SKM-1 (cell line): ENCODE results near the gene SVIL.
"Not testable (repeated sequence)": the region's sequence is repeated elsewhere in the genome, so short reads cannot be mapped to it uniquely, and the experiment has no call there.

Experiments
- DNase-seq: peaks from one replicate; lab custom pipeline; 2025; ENCODE audit not compliant: unreplicated experiment; lab: John Stamatoyannopoulos, UW

Gene SVIL

DNA sequence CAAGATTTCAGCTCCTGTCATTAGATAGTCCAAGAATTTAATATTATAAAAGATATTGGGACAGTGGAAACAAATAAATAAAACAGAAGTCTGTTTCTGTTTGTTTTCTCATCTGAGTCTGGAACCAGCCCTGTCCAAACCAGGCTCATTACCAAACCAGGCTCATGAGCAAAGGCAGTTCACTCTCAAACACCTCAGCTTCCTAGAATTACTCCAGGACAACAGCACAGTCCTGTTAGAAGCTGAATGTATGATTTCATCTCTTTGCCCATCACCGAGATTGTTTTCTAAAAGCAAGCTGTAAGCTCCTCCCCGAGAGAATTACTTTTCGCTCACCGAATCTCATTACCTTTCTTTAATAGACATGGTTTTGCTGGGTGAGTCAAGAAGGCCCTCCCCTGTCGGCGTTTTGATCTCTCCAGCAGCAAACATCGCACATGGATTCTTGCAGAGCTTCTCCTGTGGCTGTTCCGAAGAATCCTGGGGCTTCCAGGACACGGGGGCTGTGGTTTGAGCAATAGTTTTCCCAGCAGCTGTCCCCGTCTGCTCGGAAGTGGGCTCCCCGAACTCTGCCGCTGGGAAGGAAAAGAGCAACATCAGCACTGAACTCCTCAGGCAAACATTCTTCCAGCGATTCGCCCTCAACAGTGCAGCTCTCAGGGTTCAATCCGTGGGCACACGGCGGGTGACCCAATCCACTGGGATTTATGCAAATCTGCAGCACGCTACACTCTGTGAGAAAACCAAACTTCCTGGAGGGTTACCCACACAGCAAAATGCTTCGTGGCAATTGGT, 112.5 kb downstream of the SVIL start:
- no peak for DNase-seq

DNA sequence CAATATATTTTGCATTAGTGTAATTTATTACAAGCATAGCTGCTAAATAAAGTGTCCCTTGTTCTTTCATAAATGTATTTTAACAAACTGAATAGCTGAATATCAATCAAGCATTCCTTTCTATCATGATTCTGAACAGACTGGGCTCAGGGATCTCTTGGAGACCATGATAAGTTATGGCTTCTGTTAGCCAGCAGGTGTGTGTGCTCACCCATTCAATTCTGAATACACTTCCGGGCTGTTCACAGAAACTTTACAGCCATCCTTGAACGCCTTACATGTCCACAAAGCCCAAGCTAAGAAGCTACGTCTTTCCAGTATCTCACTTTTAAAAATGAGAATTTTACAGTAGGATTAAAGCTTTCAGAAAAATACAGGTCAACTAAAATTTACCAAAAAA, 115.1 kb downstream of the SVIL start:
- DNase-seq = no peak

DNA sequence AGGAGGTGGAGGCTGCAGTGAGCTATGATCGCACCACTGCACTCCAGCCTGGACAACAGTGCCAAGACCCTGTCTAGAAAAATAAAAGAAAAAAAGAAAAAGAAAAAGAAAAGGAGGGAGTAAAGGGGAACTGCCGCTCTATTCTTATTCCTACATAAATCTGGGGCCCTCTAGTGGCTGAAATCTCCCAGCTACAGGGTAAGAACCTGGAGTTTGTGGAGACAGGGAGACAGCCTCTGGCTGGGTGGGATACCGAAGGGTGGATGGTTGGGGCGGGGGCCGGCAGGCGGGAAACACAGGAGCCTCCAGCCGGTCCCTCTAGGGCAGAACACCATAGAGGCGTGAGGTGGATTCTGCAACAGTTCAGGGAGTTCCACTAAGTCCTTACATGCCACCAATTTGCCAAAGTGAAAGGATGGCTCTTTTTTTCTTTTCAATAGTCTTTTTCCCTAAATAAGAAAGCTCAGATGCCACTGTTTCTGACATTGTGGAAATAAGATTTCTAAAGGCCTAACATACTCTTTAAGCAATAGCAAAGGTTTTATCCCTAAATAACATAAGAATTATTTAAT, 117.3 kb downstream of the SVIL start:
- DNase-seq = no peak

DNA sequence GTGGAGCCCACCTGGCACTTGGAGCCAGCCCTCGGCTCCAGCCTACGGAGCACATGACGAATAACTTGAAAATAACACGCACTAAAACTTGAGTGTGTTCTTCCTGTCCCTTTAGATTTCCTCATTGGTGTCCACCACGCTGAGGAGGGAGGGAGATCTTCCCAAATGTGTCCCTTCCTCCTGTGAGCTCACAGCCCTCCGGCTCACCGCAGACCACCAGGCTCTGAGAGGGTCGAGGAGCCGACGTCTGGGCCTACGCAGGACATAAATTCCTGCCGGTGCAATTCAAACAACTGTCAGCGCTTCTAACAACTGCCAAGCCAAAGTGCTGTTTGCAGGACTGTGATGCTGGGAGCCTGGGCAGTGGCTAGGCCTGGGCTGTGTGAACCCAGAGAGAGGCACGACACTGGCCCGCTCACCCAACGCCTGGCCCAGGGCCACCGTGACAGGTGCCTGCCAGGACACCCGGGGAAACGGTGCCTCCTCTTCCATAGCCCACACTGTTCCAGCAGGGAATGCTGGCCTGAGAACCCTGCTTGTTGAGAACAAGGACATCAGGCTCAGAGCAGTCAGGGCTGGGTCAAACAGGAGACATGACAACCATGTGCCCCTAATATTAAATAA, 118.3 kb downstream of the SVIL start:
- DNase-seq = not testable (repeated sequence)

DNA sequence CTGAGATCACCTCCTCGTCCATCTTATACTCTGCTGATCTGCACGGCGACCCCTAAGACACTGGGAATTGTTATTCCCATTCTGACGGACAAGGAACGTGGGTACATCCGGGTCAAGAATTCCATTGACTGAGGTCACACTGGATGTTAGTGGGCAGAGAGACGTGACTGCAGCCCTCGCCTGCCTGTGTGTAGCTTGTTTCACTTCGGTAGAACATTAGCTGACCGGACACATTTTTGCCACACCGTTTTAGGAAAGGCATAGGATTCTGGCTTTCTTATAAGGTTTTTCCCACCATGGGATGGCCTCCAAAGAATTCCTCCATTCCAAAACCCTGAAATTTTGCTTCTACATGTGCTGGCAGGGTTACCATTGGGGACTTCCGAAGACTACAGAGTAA, 118.9 kb downstream of the SVIL start:
- not testable (repeated sequence) for DNase-seq

DNA sequence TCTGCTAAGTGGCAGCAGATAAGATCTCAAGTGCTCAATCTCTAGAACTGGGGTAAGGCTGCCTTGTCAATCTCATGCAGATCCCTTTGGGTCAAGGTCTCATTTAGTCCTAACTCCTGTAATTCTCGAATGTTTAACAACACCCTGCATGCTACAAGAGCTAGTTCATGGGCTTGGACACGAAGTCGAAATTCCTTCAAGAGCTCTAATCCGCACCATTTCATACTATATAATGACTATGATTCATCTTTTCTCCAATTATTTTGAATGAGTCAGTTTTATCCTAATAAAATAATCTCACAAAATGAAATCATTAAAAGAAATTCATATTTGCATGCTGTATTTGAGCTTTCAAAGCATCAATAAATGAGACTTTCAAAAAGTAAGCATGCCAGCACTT, 119.7 kb downstream of the SVIL start:
- not testable (repeated sequence) for DNase-seq

DNA sequence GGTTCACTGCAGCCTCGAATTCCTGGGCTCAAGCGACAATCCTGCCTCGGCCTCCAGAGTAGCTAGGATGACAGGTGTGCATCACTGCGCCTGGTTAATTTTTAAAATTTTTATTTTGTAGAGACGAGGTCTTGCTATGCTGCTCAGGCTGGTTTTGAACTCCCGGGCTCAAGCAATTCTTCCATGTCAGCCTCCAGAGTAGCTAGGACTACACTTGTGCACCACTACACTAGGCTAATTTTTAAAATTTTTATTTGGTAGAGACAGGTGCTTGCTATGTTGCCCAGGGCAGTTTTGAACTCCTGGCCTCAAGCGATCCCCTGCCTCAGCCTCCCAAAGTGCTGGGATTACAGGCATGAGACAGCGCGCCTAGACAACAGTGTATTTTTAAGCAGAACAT, 120.5 kb downstream of the SVIL start:
- no peak for DNase-seq

DNA sequence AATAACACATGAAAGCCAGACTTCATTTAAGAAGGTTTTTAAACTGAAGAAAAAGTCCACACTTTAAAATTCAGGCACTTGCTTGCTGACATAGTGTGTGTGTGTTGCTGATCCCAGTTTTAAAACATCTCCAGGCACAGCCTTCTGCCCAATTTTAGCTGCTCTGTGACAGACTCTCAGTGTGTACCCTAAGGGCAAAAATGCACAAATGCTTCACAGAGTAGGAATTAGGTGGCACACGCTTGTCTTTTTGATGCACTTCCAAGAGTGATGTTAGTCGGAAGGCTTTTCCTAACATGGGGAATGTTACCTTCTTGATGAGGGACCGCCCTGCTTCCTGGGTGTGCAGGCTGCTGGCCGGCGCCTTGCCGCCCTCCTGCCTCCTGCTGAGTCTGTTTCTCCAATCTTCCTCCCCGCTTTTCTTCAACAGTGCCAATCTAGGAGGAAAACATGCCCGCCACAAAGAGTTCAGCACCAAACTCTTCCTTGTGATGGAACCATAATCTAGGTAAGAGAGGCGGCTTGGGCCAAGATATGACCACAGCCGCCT, 122.3 kb downstream of the SVIL start:
- no peak for DNase-seq

DNA sequence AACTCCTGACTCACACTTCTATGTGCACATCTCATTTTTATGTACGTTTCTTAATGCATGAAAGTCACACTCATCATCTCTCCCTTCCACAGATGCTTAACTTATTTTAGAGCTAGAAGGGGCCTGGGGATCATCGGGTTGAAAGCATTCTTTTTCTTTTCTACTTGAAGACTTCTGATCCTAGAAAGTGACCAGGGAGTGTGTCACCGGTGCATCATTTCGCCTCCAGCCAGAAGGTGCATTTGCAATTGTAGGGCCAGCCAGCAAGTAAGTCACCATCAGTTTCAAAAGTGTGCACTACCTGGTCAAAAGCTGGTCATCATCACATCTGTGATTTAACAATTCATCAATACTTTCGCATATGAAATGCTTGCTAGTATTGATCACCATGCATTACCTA, 123.0 kb downstream of the SVIL start:
- not testable (repeated sequence) for DNase-seq

DNA sequence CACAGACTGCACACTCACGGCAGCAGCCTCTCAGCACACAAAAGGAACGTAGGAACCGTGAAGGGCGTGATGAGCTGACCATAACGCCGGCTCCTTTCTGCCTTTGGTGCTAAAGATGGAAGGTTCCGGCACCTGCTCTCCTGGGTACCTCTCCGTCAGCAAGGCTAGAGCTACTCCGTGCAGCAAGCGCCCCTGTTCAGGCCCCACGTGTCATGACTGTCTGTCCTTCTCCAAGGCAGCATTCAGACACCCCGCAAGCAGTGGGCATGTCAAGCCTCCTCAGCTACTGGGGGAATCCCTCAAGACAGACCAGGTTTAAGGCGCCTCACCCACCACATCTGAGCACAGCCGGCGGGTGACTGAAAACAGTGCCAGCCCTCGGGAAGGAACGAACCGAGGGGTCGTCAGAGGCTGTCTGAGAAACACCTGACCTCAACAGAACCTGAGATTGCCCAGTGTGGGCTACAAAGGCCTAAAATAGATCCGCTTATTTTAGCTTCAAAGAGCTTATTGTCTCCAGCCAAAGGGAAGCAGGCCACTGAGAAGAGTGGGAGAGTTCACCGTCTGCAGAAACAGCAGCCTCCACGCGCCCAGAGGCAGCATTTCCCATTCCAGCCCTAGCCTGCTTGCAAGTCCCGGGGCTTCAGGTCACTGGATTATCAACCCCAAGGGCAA, 124.2 kb downstream of the SVIL start:
- DNase-seq = not testable (repeated sequence)

DNA sequence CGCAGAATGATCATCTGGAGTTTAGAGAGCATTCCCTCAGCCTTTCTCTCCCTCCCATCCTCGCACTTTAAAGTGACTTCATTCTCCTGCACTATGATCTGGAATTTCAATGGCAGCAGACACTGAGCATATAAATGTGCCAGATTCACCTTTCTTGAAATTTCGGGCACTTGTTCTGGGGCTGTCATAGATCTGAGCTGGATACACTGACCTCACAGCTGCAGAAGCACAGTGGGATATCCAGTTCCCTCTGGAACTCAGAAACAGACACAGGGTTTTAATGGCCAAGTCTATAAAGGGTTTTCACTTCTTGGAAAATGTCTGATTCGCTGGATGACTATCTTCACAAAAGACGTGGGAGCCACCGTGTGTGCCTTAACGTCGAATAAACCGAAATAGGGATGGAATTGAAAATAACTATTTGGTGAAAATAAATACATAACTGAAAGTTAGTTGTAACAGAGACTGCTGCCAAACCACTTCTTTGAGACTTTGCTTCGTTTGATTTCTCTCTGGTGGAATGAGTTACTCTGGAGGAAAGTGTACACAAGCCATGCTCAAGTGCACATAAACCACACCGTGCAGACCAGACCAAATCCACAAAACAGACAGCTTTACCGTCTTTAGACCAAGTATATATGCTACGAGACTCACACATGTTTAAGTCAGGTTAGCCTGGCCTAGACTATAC, 126.1 kb downstream of the SVIL start:
- DNase-seq = no peak

DNA sequence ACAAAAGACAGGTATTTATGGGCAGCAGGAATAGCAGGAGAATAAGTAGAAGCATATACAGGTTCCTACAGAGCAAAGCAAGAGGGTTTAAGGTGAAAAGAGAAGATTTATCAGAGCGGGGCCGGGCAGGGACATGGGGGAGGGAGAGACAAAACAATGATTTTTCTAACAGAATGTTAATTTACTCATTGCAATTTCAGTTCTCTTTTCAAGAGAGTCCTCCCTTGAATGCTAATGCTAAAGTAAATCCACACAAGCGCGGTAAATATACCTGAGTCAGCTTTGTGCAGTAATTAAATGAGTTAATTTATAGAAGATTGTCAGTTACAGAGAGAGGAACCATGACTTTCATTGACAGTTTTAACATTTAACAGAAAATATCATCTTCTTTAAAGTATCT, 127.0 kb downstream of the SVIL start:
- not testable (repeated sequence) for DNase-seq

DNA sequence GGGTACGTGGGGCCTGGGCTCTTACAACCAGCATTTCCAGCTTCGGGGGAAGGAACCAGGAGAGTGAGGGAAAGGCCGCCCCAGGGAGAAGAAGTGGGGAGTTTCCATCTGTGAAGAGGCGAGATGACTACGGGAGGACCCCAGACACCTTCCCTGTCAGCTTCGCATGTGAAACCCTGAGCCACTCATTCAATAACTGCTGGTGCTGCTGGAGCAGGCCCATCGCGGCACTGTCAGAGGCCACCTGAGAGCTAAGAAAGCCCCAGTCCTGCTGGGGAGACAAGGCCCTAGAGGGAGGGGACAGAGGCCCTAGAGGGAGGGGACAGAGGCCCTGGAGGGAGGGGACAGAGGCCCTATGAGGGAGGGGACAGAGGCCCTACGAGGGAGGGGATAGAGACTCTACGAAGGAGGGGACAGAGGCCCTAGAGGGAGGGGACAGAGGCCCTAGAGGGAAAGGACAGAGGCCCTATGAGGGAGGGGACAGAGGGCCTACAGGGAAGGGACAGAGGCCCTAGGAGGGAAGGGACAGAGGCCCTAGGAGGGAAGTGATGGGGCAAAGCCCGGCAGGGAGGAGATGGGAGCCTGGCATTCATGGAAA, 128.3 kb downstream of the SVIL start:
- not testable (repeated sequence) for DNase-seq

DNA sequence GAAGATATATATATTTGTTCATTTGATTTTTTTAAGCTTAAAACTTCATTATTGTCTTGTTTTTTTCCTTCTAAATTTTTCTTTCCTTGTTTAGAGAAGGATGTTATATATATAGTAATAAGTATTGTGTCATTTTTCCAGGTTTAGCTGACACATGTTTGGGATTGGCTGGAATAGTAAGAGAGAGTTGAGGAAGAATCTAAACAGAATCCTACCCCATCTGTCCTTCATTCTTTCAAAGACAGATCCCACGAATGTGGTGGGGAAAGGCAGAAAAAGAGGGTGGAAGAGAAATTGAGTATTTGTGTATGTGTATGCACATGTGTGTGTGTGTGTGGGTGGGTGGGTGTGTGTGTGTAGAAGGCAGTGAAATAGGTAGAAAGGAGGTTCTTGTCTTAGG, 132.4 kb downstream of the SVIL start:
- DNase-seq = no peak

DNA sequence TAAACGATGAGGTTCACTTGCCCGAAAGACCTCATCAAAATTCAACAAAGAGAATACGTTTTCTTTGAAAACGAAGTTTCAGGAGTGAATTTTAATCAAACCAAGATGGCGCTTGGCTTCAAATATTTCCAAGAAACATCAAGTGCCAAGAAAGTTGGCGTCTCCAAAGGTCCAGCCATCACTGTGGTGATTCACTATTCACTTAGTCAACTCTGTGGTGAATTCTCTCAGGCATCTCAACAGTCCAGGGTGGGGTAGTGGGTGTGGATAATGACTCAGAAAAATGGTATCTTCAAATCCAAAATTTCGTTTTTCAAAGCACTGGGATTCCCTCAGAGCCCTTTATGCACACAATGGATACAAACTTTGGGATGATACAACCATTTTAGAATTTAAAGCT, 133.1 kb downstream of the SVIL start:
- no peak for DNase-seq

DNA sequence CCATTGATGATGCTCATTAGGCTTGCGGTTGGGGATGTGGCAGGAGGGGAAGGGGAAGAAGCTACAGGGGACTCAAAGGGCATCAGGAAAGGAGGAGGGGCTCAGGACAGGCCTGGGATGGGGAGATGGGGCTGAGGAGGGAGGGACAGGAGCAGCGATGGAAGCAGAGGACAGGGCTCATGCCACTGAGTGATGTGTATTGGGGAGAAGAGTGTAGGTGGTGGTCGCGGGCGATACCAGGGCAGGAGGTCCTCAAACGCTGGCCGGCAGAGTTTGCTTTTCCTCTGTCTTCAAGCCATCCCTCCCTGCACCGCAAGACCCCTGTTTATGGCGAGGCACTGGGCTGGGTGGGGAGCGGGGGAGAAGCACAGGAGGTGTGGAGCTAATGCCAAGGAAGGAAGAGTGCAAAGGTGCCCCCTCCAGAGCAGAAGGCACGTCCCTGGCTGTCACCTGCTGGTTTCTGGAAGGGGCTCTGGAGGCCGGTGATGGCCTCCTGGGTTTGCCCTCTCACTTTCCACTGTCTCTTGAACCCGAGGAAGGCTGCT, 134.7 kb downstream of the SVIL start:
- DNase-seq = no peak

DNA sequence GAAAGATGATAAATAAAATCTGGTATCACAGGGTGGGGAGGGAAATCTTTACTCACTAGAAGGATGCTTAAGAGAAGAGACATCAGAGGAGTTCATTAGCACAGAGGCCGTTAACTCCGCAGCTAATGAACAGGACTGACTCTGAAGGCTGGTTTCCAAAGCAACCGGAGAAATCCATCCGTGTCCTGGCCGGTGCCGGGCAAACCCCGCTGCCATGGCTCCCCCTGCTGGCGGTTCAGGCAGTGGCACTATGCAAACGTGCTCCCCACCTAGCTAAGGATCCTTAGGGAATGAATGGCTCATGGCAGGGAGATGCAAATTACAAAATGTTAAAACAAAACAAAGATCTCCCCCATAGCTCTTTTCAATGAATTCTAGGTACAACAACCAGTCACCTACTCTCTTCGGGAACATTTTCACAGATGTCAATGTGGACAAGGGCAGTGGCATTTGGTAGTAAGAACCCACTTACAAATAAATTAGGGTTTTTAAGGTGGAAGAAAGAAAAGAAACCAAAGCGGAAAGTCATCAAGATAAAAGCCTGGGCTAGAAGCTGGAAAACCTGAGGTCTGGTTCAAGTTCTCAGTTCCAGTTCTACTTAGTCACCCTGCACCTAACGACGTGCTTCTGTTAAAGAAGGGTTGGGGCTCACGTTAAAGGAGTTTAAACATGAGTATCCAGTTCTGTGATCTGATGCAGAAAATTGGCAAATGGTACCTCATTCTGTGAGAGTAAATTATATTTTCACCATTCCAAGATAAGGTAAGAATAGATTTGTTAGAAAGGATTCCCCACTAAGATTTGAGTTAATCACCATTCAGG, 138.2 kb downstream of the SVIL start:
- no peak for DNase-seq

DNA sequence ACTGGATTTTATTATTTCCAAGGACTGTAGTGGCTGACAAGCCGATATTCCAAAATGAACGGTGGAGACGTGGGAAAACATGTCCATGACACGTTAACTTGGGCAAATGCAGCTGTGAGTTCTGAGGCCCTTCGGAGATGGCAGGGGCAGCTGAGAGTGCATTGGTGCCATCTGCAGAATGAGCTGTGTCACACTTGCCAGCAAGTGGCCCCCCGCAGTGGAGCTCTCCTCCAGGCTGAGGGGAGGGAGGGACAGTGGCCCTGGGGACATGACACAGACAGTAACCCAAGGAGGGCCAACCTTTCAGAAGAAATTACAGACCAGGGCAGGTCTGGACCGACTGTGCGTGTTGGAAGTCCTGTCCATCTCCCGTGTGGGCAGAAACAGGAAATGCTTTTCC, 139.4 kb downstream of the SVIL start:
- no peak for DNase-seq

DNA sequence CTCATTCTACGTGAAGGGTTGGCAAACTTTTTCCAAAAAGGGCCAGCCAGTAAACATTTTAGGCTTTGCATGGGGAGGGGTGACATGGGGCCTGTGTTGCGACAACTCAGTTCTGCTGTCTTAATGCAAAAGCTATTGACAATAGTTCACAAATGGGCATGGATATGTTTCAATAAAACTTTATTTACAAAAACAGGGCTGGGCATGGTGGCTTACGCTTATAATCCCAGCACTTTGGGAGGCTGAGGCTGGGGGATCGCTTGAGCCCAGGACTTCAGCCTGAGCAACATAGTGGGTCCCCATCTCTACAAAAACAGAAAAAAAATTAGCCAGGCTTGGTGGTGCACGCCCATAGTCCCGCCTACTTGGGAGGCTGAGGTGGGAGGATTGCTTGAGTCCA, 141.1 kb downstream of the SVIL start:
- DNase-seq = no peak
